Activated CD8-positive, alpha-beta T cell treated with anti-CD3 and anti-CD28 coated beads for 36 hours (primary cell): ENCODE results near the gene GNAT1. TPM values are rescaled to one million over a fixed set of nuclear protein-coding genes. Genes with fewer than 3 reads are reported as not detected.

Experiments
- ATAC-seq: fragments of 200-7000 bp; cut with Tn5 transposase; one replicate; pipeline ENCODE4 v1.10.0; 2021; ENCODE audit warnings: mild to moderate bottlenecking, moderate library complexity
- CTCF ChIA-PET: fragments of 350-600 bp; sonication (Branson Sonifier 250); formaldehyde crosslinking; loops from one replicate; lab custom pipeline; 2021; ENCODE audit warnings: antibody characterized with exemption; lab: Charles Lee
- POLR2A ChIA-PET: fragments of 350-600 bp; sonication (Branson Sonifier 250); formaldehyde crosslinking; loops from one replicate; lab custom pipeline; 2021; ENCODE audit warnings: antibody characterized with exemption; lab: Charles Lee
- DNase-seq: peaks from one replicate; pipeline ENCODE4 v3.0.0-alpha.2; 2020
- H3K27ac Mint-ChIP-seq: one replicate; pipeline ENCODE4 v1.8.0; 2021; ENCODE audit warnings: mild to moderate bottlenecking, mixed read lengths
- H3K27me3 Mint-ChIP-seq: one replicate; pipeline ENCODE4 v1.8.0; 2021; ENCODE audit warnings: mixed read lengths
- H3K36me3 Mint-ChIP-seq: one replicate; pipeline ENCODE4 v1.8.0; 2021; ENCODE audit warnings: low read depth, mixed read lengths
- H3K4me1 Mint-ChIP-seq: one replicate; pipeline ENCODE4 v1.8.0; 2021; ENCODE audit warnings: low read depth, mixed read lengths
- H3K4me3 Mint-ChIP-seq: one replicate; pipeline ENCODE4 v1.8.0; 2021; ENCODE audit warnings: mild to moderate bottlenecking, moderate library complexity, mixed read lengths
- H3K9me3 Mint-ChIP-seq: one replicate; pipeline ENCODE4 v1.8.0; 2021; ENCODE audit warnings: mixed read lengths
- intact Hi-C: fragments of 100-400 bp; cut with micrococcal nuclease; formaldehyde crosslinking; loops from one replicate; pipeline ENCODE4 v1.10.0; 2022
- total RNA-seq, 2 experiments: library from RNA; stranded (reverse); gene quantifications; one replicate each; pipeline ENCODE4 v1.2.3, GENCODE V29; 2021
- TF ChIP-seq, protein P1 (sequence below): fragments of 200-600 bp; IDR thresholded peaks from one replicate; pipeline ENCODE4 v1.8.0; 2022; ENCODE audit warnings: antibody characterized with exemption, mild to moderate bottlenecking

The GNAT1 gene
- total RNA-seq, 2 experiments from 2014 or later: 0.11 to 0.23 TPM

DNA sequence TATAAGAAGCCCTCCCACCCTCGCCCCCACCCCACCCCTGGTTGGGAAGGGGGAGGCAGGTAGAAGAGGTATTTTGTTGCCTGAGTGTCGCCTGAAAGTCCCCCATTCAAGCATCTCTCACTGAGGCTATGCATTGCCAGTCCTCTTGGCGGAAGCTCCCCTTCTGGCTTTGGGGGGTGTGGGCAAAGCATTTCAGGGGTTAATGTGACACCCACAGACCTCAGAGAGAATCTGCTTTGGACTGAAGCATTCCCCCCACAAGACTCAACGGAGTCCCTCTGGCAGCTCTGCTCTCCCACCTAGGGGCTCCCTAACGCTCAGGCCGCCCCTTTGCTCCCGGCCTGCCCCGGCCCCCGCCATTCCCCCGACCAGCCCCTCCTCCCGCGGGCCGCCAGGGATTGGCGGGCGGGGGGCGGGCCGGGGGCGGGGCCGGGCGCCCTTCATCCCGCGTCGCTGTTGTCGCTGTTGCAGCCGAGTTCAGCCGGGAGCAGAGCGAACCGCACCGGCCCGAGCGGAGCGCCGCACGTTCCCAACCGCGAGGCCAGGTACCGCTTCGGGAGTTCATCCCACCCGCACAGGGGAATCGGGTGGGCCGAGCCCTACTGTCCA, 13.5 kb downstream of the GNAT1 start, which contains the start of gene SLC38A3:
SLC38A3 (plus strand) TSS at position 468 of the 609 bp plus-strand sequence. CDS start 8,929 bp downstream, outside the sequence.
- DNase-seq (peak; percentile 16), ATAC-seq (peak; percentile 43)
- no peaks in the 10 kb centered on the region for H3K9me3 Mint-ChIP-seq
- H3K27ac Mint-ChIP-seq: no peak within 1 kb of the TSS
- no peaks in the 10 kb centered on the region for H3K4me1 Mint-ChIP-seq
- no peaks in the 10 kb centered on the region for H3K36me3 Mint-ChIP-seq
- no peak within 1 kb of the TSS for H3K4me3 Mint-ChIP-seq
- CTCF ChIA-PET: interaction anchor here (1.7 to 6.0 kb wide), 2 partner anchors 10 to 42 kb away, joined by 6 to 28 read pairs; no protein-coding TSS in a partner anchor
- intact Hi-C loops: no loop called here
- POLR2A ChIA-PET: interaction anchor here (1.3 kb wide), 1 partner anchor 32 kb away, joined by 3 read pairs; no protein-coding TSS in a partner anchor
- TF ChIP-seq, protein P1, sequence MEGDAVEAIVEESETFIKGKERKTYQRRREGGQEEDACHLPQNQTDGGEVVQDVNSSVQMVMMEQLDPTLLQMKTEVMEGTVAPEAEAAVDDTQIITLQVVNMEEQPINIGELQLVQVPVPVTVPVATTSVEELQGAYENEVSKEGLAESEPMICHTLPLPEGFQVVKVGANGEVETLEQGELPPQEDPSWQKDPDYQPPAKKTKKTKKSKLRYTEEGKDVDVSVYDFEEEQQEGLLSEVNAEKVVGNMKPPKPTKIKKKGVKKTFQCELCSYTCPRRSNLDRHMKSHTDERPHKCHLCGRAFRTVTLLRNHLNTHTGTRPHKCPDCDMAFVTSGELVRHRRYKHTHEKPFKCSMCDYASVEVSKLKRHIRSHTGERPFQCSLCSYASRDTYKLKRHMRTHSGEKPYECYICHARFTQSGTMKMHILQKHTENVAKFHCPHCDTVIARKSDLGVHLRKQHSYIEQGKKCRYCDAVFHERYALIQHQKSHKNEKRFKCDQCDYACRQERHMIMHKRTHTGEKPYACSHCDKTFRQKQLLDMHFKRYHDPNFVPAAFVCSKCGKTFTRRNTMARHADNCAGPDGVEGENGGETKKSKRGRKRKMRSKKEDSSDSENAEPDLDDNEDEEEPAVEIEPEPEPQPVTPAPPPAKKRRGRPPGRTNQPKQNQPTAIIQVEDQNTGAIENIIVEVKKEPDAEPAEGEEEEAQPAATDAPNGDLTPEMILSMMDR: no peak
- peaks cover 48% of the 10 kb centered on the region for H3K27me3 Mint-ChIP-seq

DNA sequence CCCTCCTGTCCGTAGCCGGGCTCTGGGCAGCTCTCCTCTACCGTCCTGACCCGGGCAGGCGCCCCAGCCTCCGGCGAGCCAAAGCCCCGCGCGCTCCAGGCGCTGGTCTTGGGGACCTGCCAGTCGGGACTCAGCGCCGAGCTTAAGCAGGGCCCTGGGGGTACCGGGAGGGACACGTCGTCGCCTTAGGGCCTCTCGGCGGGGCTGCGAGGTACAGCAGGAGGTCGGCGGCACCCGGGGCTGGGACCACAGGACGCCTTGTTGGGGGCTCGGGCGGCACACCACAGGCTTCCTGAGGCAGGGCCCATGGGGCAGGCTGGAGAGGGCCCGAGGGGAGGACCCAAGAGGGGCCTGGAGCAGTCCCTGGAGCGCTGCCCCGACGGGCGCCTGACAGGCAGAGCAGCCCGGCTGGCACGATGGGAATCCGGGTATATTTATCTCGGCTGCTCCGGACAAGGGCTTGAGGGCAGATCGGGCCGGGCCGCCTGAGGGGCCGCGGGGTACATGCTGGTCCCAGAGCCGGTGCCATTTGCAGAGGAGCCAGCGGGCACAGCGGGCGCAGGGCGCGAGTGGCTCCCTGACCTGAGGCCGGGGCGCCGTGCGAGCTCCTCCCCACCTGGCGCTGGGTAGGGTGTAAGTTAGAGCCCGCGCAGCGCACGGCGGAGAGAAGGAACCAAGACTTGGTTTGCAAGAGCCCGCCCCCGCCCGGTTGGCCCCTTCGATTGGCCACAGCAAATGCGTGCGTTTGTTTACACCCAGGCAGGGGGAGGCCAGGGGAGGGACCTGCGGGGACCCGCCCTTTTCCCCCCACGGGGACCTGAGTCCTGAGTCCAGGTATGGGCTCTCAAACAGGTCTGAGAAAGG, 14.2 kb downstream of the GNAT1 start:
- CTCF ChIA-PET: interaction anchor here (1.7 to 6.0 kb wide), 2 partner anchors 11 to 41 kb away, joined by 6 to 28 read pairs; no protein-coding TSS in a partner anchor
- Mint-ChIP-seq H3K27me3 (peaks cover 48% of the 10 kb centered on the region), H3K4me3 (no peak overlapping the region)

DNA sequence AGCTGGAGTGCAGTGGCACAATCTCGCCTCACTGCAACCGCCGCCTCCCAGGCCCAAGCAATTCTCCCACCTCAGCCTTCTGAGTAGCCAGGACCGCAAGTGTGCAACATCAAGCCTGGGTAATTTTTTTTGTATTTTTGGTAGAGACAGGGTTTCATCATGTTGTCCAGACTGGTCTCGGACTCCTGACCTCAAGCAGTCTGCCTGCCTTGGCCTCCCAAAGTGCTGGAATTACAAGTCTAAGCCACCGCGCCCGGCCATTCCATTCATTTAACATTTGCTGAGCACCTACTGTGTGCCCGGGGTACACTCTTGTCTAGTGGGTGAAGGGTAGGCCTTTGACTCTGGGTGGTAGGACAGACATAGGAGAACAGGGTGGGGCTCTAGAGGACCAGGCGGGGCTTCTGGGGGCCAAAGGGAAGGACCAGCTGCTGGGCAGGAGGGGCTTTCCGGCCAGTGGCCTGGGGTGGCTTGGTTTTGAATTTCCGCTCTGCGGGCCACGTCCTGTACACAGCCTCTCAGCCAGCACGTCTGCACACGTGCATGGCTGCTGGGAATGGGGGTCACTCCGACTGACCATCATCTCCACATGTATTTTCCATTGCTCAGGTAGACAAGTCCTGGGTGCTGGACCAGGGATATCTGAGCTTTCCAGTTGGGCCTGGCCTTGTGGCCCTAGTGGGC, 16.1 kb downstream of the GNAT1 start:
- TF ChIP-seq, protein P1: no peak
- DNase-seq: no peak
- ChIA-PET CTCF (interaction anchor here (1.0 to 6.0 kb wide), 3 partner anchors 13 to 53 kb away, joined by 3 to 28 read pairs (median 4); no protein-coding TSS in a partner anchor), POLR2A (interaction anchor here (1.4 kb wide), 1 partner anchor 70 kb away, joined by 3 read pairs; no protein-coding TSS in a partner anchor)
- no peak overlapping the region for H3K4me3 Mint-ChIP-seq
- ATAC-seq: no peak
- H3K27ac Mint-ChIP-seq: no peak overlapping the region
- H3K9me3 Mint-ChIP-seq: no peaks in the 10 kb centered on the region
- H3K27me3 Mint-ChIP-seq: peaks cover 39% of the 10 kb centered on the region
- intact Hi-C loops: no loop called here
- H3K36me3 Mint-ChIP-seq: no peaks in the 10 kb centered on the region
- peaks cover 4% of the 10 kb centered on the region for H3K4me1 Mint-ChIP-seq

More for the DNA sequence above, 14.2 kb downstream of the GNAT1 start:
- Mint-ChIP-seq H3K9me3 (no peaks in the 10 kb centered on the region), H3K27ac (no peak overlapping the region), H3K36me3 (no peaks in the 10 kb centered on the region), H3K4me1 (no peaks in the 10 kb centered on the region)
- DNase-seq (peak; percentile 61), ATAC-seq (peak; percentile 60)
- POLR2A ChIA-PET: interaction anchor here (1.3 to 1.4 kb wide), 2 partner anchors 33 to 68 kb away, joined by 3 read pairs; no protein-coding TSS in a partner anchor
- TF ChIP-seq, protein P1: no peak
- intact Hi-C loops: no loop called here

DNA sequence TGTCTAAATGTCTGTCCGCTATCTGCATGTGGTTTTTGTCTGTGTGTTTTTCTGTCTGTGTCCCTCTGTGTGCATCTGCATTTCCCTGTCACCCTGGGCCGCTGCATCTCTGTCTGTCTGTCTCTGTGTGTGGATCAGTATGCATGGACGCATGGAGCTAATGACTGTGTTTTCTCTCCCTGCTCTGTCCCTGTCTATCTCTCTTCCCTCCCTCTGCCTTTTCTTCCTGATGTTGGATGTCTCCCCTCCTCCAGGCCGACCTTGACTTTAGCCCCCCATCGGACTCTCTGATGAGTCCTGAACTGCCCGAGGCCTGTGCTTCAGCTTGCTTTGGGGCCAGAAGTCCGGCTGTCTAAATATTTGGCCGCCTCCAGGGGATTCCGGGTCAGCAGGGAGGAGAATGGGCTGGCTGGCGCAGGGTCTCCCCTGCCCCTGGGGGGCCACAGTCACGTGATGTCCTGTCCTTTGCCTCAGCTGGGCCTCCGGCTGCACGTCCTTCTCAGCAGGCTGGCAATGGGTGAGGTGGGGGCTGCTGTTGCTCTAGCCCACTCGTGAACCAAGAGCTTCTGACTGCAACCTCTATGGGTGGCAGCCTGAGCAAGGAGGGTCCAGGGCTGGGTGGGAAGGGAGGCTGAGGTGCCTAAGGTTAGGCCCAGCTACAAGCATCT, 17.4 kb downstream of the GNAT1 start:
- H3K9me3 Mint-ChIP-seq: no peaks in the 10 kb centered on the region
- intact Hi-C loops: no loop called here
- H3K27ac Mint-ChIP-seq: no peak overlapping the region
- peaks cover 27% of the 10 kb centered on the region for H3K27me3 Mint-ChIP-seq
- TF ChIP-seq, protein P1: no peak
- CTCF ChIA-PET: interaction anchor here (1.2 to 6.0 kb wide), 2 partner anchors 14 to 17 kb away, joined by 3 to 28 read pairs; no protein-coding TSS in a partner anchor
- DNase-seq: no peak
- no peaks in the 10 kb centered on the region for H3K36me3 Mint-ChIP-seq
- POLR2A ChIA-PET: no interaction called here
- peaks cover 4% of the 10 kb centered on the region for H3K4me1 Mint-ChIP-seq
- no peak overlapping the region for H3K4me3 Mint-ChIP-seq
- no peak for ATAC-seq
